Central memory CD4-positive, alpha-beta T cell (primary cell): ENCODE data around the gene MATK.

ENCODE experiments used
- DNase-seq: peaks from one replicate; pipeline ENCODE4 v3.0.0; 2022
- total RNA-seq, 3 experiments: gene quantifications; one replicate each; lab custom pipeline; 2026; lab: John Stamatoyannopoulos, UW

Gene MATK, protein sequence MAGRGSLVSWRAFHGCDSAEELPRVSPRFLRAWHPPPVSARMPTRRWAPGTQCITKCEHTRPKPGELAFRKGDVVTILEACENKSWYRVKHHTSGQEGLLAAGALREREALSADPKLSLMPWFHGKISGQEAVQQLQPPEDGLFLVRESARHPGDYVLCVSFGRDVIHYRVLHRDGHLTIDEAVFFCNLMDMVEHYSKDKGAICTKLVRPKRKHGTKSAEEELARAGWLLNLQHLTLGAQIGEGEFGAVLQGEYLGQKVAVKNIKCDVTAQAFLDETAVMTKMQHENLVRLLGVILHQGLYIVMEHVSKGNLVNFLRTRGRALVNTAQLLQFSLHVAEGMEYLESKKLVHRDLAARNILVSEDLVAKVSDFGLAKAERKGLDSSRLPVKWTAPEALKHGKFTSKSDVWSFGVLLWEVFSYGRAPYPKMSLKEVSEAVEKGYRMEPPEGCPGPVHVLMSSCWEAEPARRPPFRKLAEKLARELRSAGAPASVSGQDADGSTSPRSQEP
- total RNA-seq, result 3.7 to 39.7 (median 5.0) reads per million in 3 experiments

DNA sequence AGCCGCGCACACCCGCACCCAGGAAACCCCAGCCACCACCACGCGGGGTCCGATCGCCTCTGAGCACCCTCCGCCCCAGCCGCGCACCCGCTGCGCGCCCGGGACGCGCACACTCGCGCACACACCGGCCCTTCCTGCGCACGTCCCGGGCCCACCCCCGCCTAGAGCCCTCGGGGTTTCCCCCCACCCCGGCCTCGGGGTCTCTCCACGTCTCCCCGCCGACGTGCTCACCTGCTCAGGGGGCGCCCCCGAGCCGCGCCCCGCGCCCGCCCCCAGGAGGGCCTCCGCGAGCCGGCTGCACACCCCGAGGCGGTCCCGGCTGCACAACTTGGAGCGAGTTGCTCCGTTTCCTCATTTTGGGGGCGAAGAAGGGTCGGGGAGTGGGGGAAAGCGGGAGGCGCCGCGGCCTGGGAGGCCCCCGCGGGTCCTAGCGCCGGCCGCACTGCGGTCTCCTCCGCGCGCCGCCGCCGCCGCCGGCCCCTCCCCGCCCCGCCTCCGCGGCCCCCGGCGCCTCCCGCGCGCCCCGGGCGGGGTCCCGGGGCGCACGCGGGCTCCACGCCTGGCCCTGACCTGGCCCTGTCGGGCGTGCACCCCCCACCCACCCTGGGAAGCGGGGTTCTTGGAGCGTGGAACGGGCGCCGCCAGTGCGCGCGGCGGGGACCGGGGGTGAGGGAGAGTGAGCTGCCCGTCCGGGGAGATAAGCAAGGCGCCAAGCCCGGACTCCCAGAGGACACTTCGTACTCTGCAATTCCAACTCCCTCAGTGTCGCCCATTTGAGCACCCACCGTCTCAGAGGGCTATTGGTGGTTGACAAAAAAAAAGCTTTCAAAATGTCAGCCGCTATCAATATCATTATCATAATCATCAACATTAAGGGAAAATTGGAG, at the start of gene MATK:
TSS of gene MATK (minus strand) at position 444 of the 887 bp plus-strand sequence. CDS start 1,246 bp downstream, outside the sequence.
- DNase-seq, result no peak

DNA sequence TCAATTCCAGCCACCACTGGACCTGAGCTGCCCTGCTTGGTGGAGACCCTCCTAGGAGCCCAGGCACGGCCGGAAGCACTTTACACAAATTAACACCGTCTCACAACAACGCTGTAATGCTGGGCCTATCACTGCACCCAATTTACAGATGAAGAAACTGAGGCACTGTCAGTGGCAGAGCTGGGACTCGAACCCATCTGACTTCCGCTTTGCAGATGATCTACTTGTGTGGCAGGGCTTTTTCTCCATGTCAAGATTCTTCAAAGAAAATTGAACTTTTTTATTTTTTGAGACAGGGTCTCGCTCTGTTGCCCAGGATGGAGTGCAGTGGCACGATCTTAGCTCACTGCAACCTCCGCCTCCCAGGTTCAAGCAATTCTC, 48.9 kb upstream of the MATK start:
- DNase-seq, result no peak

DNA sequence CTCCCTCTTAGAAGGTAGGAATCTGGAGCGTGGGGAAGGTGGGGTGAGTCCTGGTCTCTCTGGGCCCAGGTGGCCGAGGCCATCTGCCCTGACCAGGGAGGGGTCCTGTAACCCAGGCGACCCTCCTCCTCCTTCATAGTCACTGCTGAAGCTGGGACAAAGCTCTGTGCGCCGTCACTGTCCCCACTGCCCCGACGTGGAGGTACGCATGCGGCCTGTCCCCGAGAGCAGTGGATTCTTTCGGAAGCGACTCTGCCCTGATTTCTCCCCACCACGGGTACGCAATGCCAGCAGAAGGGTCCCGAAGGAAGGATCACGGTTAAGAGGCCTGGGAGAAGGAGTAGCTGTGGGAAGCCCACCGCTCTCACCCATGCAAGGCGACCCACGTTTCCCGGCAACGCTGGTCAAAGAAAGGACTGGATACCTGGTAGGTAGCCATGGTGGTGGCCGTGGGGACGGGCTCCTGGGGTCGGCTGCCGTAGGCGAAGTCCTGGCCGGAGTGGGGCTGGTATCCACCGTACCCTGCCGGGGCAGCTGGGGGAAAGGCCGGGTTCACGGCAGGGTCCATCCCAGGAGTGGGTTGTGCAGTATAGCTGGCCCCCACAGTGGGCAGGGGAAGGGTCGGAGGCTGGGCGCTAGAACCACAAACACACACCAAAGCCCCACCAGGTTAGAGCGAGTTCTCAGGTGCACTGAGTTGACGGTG, 48.3 kb upstream of the MATK start:
- no peak for DNase-seq

DNA sequence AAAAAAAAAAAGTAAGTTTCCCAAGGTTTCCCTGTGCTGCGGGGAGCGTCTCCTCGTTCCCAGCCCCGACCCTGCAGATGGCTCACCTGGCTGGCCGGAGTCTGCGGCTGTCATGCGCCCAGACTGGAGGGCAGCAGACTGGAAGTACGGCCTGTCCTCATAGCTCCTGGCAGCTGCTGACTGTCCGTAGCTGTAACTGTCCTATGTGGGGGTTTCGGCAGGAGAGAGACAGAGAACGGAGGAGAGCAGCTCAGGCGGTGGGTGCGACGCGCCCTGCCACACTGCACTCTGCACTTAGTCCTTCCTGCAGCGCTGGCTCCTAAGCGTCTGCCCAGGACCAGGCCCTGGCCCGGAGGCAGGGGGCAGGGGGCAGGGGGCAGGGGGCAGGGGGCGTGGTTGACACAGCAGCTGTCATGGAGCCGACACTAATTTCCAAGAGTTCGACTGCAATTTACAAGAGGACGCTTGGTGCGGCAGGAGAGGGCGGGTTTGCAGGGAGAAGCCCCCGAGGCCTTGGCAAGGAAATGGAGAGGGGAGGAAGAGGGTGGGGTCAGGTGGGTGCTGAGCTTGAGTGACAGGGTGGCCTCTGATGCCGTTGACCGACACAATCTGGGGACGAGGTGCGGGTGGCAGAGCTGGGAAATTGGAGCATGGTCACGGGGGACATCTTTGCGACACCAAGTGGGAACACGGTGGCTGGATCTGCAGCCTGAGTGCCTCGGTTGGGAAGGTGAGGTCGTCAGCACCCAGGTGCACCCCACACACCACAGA, 47.6 kb upstream of the MATK start:
- no peak for DNase-seq

DNA sequence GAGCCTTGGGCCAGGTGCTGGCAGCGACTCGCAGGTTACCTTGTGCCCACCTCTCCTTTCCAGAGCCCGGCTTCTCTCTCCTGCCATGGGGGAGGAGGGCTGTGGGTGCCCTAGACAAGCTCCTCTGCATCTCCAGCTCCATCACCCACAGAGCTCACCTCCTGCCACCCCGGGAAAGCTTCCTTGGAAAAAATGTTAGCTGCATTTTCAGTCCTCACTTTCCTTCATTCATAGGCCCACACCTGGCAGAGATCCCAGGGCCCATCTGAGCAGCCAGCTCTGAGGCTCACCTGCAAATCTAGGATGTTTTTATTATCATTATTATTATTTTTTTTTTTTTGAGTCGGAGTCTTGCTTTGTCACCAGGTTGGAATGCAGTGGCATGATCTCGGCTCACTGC, 45.8 kb upstream of the MATK start:
- DNase-seq, result no peak

DNA sequence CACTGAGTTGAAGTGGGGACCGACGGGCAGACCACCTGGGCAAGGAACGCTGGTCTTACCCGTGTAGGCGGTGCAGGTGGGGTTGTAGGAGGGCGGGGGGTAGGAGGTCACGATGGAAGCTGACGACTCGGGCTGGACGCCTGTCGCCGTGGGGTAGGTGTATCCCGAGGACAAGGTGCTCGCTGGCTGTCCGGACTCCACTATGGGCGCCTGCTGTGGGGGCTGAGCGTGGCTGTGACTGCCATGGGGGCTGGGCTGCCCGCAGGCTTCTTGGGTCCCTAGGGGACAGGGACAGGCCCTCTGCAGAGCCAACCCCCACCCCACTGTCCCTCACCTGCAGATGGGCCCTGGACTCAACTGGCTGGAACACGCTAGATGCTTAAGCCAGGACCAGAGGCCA, 45.4 kb upstream of the MATK start:
- DNase-seq, result no peak

DNA sequence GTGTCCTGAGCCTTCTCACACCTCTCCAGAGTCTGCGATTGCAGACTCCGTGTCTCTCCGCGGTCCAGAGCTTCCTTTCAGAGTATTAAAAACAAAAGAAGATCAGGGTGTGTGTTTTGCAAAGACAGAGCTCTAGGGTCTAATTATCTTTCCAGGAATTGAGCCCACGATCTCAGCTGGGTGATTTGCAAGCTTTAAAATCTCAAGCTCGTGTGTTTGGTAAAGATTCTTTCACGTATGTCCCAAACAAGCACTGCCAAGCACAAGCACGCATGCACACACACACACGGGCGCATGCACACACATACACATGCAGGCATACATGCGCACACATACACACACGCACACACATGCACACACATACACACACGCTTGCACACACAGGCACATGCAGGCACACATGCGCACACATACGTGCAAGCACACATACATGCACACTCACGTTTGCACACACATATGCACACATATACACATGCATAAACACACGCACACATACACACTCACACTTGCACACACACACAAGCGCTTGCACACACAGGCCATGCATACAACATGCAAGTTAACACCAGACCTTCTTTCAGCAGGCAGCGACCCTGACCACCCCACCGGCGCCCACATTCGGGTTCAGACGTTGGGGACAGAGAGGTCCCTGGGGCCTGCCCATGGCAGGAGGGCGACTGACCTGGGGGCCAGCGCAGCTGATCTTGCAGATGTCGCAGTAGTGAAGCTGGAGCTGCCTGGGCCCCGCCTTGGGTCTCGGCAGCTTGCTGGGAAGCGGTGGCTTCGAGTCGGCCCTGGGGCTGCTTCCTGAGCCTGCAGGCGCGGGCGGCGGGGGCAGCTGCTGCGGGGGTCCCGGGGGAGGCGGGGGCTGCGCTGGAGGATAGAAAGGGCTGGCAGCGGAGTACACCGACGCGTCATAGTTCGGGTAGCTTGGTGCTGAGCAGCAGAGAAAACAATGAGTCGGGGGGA, 44.7 kb upstream of the MATK start:
- DNase-seq, result no peak

DNA sequence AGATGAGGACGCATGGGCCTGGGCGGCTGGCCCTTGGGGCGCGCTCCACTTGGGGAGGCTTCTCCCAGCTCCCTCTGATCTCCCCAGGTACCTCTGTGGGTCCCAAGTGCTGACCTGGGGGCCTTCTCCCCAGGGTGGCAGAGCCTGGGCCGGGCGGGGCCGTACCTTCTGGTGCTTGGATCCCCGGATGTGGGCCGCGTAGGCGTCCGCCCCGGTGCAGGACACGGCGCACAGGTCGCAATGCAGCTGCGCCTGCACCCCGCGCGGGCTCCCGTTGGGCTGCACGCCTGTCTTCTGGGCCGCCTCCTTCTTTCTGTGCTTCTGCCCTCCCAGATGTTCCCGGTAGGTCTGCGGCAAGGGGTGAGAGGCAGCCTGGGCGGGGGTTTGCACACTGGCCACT, 41.1 kb upstream of the MATK start:
- DNase-seq, result no peak

DNA sequence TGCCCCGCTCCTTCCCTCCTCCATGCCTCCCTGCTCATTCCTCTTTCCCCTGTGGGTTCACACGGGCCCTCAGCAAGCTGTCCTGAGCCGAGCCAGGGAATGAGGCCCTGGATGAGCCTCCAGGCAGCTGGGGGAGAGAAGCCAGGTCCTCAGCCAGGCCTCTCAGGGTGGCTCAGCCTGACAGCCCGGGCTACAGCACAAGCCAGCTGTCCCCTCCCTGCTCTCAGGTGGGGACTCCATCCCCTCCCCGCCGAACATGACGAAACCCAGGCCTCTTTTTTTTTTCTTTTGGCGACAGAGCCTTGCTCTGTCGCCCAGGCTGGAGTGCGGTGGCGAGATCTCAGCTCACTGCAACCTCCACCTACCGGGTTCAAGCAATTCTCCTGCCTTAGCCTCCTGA, 40.0 kb upstream of the MATK start:
- DNase-seq, result no peak

DNA sequence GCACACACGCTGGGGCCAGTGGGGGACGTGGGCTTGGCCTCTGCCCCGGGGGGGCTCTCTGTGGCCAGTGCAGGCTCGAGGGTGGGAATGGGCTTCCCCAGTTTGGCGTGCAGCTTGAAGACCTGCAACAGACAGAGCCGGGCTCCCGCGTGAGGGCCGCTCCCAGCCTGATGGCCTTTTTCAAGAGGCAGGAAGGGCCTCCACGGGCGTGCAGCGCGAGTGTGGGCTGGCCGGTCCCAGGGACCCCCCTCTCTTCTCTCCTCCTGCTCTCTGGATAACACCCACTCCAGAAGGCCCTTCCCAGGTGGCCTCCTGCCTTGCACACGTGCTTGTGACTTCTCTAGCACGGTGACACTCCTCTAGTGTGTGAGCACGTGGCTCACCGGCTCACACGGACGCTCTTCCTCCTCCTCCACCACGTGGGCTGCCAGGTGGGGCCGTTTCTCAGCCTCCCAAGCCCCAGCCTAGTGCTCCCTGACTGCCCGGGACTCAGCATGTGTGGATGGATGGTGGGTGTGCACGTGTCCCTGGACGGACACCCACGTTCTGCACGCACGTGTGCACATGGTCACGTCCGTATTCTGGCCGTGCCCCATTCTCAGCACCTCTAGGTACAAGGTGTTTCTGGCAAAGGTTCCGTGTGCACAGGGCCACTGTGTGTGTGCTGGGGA, 39.2 kb upstream of the MATK start:
- no peak for DNase-seq

DNA sequence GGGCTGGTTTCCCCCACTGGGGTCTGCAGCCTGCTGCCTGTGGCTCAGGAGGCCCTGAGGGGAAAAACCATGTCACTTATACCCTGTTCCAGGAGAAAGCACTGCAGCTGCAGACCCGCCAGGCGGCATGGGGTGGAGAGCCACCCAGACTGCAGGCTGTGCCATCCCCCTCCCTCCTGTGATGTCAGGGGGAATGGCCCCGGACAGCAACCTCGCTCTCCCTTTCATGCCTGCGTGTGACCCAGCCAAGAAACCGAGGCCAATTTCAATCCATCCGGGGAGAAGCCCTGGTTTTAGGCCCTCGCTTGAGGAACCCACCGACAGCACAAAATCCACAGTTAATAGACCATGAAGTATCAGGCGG, 37.2 kb upstream of the MATK start:
- no peak for DNase-seq

DNA sequence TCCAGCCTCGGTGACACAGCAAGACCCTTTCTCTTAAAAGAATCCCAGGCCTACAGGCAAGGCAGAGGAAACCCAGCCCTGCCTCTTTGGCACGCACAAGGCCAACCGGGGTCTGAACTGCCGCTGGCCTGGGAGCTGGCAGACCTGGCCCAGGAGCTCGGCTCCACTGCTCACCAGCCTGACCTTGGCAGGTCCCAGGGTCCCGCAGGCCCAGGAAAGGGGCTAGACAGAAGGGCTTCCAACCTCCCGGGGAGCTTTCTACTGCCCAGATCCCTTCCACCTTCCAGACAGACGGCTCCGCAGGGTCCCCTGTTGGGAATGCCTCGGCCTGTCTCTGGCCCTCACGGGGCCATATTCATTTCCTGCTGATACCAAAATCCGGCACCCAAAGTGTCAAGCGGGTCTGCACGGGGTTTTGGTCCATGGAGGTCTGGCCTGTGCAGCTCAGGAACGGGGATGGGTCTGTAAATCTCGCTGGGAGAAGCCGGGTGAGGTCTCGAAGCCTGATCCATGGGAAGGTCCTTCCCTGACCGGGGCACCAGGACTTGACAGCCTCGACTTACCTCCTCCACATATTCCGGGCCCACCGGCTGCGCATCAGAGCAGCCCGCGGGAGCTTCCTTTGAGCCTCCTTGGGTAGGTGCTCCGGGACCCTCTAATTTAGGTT, 36.6 kb upstream of the MATK start:
- DNase-seq, result no peak

DNA sequence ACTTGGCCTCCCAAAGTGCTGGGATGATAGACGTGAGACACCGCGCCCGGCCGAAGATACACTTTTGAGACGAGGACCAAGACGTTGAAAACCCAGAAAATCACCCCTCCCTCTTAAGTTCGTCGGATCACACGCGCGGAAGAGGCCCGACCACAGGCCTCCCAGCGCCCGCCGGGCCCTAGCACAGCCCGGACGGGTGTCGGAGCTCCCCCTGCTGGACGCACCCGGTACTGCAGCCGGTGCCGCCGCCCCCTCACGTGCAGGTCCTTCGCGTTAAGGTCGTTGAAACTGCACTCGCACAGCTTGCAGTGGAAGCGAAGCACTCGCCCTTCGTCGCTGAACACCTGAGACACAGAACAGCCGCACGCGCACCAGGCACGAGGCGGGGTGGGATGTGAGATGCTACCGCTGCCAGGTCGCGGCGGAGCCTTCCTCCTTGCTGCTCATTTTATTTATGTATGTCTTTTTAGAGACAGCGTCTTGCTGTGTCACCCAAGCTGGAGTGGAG, 35.7 kb upstream of the MATK start:
- DNase-seq, result peak; percentile 82

DNA sequence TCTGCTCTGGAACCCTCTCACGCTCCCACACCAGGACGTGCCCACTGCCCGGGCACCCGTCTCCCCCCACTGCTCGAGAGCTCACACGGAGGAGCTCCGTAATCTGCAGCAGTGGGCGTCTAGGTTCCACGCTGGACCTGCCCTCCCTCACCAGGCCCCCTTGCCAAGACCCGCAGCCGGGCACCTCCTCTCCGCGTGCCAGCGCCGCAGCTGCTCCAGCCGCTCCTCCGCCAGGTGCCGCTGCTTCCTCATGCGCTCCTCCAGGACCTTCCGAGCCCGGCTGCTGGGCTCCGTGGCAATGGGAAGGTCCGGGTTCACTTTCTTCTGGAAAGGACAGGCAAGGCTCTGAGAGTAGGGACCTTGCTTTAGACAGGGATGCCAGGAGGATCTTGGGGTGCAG, 35.0 kb upstream of the MATK start:
- DNase-seq, result no peak

DNA sequence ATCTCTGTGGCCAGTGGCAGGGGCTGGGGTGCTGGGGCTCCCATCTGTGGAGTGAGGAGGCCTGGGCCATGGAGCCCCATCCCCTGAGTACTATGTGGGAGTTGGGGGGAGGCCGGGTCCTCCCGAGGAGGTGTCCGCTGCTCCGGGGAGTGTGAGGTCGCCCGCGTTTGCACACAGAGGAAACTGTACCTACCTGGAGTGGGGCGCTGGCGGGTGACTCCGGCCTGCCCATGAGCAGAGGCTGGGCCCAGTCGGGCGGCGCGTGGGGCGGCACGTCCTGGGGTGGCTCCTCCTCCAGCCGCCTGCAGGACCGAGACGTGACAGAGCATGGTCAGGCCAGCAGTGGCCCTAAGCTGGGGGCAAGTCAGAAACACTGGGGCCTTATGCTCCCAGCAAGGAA, 33.8 kb upstream of the MATK start:
- no peak for DNase-seq

DNA sequence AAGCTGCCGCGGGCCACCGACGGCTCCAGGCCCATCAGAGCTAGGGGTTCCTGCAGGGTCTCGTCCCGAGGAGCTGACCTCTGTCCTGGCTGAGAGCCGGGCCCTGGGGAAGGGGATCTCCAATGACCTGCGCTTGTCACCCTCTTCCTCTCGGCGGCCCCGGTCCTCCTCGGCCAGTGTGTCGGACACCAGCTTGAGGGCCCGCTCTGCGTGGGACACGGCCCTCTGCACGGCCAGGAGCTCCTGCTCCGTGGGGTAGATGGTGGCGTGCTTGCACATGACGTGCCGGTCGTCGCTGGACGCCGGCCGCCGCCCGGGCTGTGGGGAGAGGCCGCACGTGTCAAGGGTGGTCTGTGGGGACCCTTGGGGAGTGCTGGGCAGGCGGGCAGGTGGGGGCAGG, 32.7 kb upstream of the MATK start:
- DNase-seq, result no peak

DNA sequence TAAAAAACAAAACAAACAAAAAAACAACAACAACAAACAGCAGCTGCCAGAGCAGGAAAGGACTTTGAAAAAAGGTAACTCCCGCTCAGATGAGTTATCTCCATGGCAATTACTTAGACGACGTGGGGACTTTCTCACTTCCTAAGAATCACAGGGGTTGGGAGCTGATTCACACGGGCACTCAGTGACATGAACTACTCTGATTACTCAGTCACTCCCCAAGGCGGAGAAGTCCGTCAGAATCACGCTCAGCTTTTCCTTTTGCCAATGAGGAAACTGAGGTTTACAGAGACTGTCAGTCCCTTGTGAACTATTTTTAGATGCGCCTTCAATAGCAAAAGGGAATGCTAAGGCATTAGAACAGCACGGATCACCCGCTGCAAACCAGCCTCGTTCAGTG, 32.3 kb upstream of the MATK start:
- no peak for DNase-seq

DNA sequence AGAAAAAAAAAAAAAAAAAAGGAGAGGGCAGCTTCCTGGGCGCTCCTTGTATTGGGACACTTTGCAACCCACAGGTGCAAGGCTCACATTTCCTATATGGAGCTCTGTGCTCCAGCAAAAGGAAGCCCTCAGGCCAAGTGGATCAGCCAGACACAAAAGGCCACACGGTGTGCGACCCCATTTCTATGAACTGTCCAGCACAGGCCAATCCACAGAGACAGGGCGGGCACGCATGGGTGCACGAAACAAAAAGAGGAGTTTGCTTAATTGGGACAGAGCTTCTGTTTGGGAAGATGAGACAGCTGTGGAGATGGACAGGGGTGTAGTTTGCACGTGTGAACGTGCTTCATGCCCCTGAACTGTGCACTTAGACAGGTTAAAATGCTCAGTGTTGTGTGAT, 31.6 kb upstream of the MATK start:
- no peak for DNase-seq

DNA sequence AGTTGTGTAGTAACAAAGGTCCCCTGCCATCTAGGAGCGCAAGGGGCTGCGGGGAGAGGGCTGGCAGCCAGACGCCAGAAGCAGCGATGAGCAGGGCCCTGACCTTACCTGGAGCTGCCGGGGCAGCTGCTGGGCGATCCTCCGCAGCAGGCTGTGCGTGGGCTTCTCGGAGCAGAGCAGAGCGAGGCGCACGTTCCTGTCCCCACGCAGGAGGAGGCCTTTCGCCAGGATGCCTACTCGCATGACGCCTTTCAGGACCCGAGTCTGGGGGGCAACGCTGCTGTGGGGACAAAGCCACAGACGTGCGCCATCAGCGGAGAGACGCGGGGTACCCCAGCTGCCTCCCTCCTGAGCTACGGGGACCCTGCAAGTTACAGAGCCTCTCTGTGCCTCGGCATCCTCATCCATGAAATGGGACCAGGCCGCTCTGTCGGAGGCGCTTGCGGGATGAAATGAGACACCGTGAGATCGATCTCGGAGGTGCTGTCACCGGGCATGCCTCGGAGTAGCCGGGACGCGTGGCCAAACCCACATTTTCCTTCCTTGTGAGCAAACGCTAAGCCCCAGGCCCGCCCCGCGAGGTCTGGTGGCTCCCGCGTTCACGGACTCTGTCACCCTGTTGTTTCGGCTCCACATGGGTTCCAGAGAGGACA, 30.5 kb upstream of the MATK start:
- DNase-seq, result no peak
